Measurements from ENCODE around the gene COMMD1.
"Not testable (repeated sequence)": the region's sequence is repeated elsewhere in the genome, so short reads cannot be mapped to it uniquely, and the experiment has no call there.

- not testable (repeated sequence) for TF ChIP-seq CTCF (conservative IDR thresholded peaks at IDR 0.05; ENCODE audit: low read depth, low read length); EZH2phosphoT487 (IDR thresholded peaks at IDR 0.05; ENCODE audit: borderline replicate concordance, low read length); EZH2 (IDR thresholded peaks at IDR 0.05; ENCODE audit: low read length, unreplicated experiment)
Measured at GRCh38 chr2:62004428-62004827, 99.0 kb downstream of the COMMD1 start.

Data from PC-3 (cell line).